ENCODE results near the gene KRT4. TPM values are rescaled to one million over a fixed set of nuclear protein-coding genes. Genes with fewer than 3 reads are reported as not detected.
"Not testable (repeated sequence)": the region's sequence is repeated elsewhere in the genome, so short reads cannot be mapped to it uniquely, and the experiment has no call there.

The KRT4 gene
- total RNA-seq, 1 experiment from 2014 or later: not detected

DNA sequence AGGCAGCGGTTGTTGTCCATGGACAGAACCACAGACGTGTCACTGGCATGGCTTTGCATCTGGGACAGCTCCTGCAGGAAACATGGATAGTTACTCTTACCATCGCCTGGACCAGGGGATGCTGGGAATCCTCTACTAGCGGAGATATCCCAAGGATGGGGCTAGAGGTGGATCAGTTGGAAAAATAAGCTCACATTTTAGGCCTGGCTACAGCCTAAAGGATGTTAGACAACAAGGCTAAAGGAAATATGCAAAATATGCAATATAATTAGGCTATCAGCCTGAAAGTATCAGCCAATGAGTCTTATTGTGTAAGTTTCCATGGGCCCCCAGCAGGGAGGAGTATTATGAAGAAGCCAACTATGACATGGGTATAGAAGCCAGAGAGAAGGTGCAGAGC is 41.7 kb downstream of the KRT4 start:
- DNase-seq (ENCODE audit: low read depth, low spot score): no peak
- in situ Hi-C loops (cut with HindIII; ENCODE audit: low pct_unique_long_range_greater_than_20kb, low sequenced_read_pairs): no loop called here

DNA sequence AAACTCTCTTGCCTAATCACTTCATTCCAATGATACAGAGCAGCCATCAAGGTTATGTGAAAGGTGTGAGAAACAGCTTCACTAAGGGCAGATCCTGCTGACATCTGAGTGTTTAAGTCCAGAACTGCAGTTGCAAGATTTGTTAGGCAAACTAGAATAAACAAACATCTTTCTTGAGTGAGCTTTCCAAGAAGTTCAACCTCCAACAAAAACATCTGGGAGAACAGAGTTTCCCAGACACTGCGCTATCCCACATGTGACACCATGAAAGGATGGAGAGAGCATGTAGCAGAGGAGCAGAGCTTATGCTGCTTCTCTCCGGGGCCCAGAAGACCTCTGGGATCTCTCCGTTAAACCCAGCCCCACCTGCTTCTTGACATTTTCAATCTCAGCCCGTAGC is 42.4 kb downstream of the KRT4 start:
- in situ Hi-C loops (cut with HindIII; ENCODE audit: low pct_unique_long_range_greater_than_20kb, low sequenced_read_pairs): no loop called here
- DNase-seq (ENCODE audit: low read depth, low spot score): no peak

DNA sequence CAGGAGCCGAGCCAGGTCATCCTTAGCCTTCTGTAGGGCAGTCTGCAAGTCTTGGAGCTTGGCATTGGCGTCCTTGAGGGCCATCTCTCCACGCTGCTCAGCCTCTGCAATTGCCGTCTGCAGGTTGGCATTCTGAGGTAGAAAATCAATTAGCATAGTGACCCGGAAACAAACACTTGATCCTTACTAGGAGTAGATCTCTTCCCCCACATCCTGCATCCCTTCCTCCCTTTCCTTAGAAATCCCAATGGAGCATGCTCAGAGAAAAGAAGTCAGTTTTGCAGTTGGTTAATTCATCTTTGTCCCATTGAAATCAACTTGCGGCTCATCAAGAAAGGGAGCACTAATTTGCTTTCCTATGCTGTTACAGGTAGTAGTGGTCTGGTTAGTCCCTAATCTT is 42.8 kb downstream of the KRT4 start:
- in situ Hi-C loops (cut with HindIII; ENCODE audit: low pct_unique_long_range_greater_than_20kb, low sequenced_read_pairs): no loop called here
- DNase-seq (ENCODE audit: low read depth, low spot score): no peak

GRCh38 chr12:52769946-52770345 is 44.0 kb downstream of the KRT4 start:
- in situ Hi-C loops (cut with HindIII; ENCODE audit: low pct_unique_long_range_greater_than_20kb, low sequenced_read_pairs): no loop called here
- DNase-seq (ENCODE audit: low read depth, low spot score): no peak

- in situ Hi-C loops (cut with HindIII; ENCODE audit: low pct_unique_long_range_greater_than_20kb, low sequenced_read_pairs): no loop called here
- DNase-seq (ENCODE audit: low read depth, low spot score): no peak
Measured at GRCh38 chr12:52769354-52769753, 44.6 kb downstream of the KRT4 start.

DNA sequence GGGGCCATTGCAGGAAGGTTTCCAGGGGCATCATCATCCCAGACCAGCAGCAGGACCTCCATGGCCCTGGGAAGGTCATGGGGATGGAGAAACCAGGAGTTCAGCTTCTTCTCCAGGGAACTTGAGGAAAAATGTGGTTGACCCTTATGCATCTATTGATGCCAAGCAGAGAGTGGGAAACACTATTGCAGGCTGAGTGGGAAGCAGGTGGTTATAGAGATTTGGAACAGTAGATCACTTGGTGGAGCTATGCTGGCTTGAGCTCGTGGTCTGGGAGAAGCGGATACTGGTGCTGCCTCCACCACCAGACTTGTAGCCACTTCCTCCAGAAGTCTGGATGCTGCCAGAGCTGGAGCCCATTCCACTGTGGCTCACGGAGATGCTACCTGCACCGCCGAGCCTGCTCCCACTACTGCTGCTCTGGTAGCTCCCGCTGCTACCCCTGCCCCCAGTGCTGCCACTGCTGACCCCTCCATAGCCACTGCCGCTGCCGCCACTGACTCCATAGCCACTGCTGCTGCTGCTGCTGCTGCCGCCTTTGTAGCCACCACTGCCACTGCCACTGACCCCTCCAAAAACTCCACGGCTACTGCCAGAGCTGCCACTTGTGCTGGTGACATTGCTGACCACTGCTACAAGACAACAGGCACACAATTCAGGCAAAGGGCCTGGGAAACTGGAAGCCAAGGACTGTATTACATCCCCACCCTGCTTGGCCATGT is 45.3 kb downstream of the KRT4 start:
- in situ Hi-C loops (cut with HindIII; ENCODE audit: low pct_unique_long_range_greater_than_20kb, low sequenced_read_pairs): no loop called here
- DNase-seq (ENCODE audit: low read depth, low spot score): no peak

DNA sequence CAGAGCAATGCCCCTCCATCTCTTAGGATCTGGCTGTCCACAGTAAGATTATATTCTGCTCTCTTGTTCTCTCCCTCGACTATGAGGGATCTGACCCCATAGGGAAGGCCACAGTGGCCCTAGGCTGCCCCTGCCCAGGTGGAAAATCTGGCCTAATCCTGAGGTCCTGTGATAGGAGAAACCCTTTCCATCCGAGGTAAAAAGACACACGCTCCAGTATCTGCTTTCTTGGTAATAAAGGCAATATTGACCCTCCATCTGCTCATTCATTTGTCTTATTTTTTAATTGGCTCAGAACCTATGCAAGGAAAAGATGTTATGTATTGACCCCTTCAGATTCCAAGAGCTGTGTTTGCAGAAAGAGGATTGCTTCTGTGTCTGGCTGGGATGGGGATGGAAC is 46.5 kb downstream of the KRT4 start:
- in situ Hi-C loops (cut with HindIII; ENCODE audit: low pct_unique_long_range_greater_than_20kb, low sequenced_read_pairs): no loop called here
- DNase-seq (ENCODE audit: low read depth, low spot score): no peak

GRCh38 chr12:52767020-52767379 is 46.9 kb downstream of the KRT4 start:
- no peak for DNase-seq (ENCODE audit: low read depth, low spot score)
- in situ Hi-C loops (cut with HindIII; ENCODE audit: low pct_unique_long_range_greater_than_20kb, low sequenced_read_pairs): no loop called here

DNA sequence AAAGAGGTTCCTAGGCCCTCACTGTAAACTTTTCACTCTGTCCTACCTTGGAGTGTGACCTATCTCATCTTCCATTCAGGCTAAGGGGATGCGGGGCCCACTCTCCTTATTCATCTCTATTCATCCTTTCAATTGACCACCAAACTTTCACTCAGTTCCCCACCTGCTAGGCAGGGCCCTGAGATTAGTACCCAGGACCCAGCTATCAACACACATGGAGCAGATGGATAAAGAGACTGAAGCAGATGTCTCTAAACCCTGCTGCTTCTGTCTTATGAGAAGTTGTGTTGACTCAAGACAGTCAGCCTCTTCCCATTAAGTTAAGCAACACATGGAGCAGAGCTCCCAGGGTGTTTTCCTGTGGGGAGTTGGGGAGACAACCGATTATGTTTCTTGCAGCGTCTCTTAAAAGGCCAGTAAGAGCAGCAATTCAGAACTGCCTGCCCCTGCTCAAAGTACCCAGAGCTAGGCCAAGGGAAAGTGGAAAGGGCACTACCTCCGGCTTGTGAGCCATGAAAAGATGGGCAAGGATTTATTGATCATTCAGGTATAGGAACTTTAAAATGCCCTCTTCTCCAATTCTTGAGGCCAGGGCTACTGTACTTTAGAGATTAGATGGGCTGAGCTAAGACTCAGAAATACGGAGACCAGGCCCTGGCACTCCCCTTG is 47.4 kb downstream of the KRT4 start:
- no peak for DNase-seq (ENCODE audit: low read depth, low spot score)
- in situ Hi-C loops (cut with HindIII; ENCODE audit: low pct_unique_long_range_greater_than_20kb, low sequenced_read_pairs): no loop called here

GRCh38 chr12:52765702-52766101 is 48.2 kb downstream of the KRT4 start:
- in situ Hi-C loops (cut with HindIII; ENCODE audit: low pct_unique_long_range_greater_than_20kb, low sequenced_read_pairs): no loop called here
- DNase-seq (ENCODE audit: low read depth, low spot score): no peak

GRCh38 chr12:52763991-52764390 is 49.9 kb downstream of the KRT4 start:
- in situ Hi-C loops (cut with HindIII; ENCODE audit: low pct_unique_long_range_greater_than_20kb, low sequenced_read_pairs): no loop called here
- no peak for DNase-seq (ENCODE audit: low read depth, low spot score)

GRCh38 chr12:52763036-52763659 is 50.8 kb downstream of the KRT4 start:
- in situ Hi-C loops (cut with HindIII; ENCODE audit: low pct_unique_long_range_greater_than_20kb, low sequenced_read_pairs): no loop called here
- no peak for DNase-seq (ENCODE audit: low read depth, low spot score)

GRCh38 chr12:52761802-52762201 is 52.1 kb downstream of the KRT4 start:
- in situ Hi-C loops (cut with HindIII; ENCODE audit: low pct_unique_long_range_greater_than_20kb, low sequenced_read_pairs): no loop called here

GRCh38 chr12:52761218-52761617 is 52.7 kb downstream of the KRT4 start:
- DNase-seq (ENCODE audit: low read depth, low spot score); in situ Hi-C loops (cut with HindIII; ENCODE audit: low pct_unique_long_range_greater_than_20kb, low sequenced_read_pairs): not testable (repeated sequence)

More at GRCh38 chr12:52761802-52762201, 52.1 kb downstream of the KRT4 start:
- no peak for DNase-seq (ENCODE audit: low read depth, low spot score)

DNA sequence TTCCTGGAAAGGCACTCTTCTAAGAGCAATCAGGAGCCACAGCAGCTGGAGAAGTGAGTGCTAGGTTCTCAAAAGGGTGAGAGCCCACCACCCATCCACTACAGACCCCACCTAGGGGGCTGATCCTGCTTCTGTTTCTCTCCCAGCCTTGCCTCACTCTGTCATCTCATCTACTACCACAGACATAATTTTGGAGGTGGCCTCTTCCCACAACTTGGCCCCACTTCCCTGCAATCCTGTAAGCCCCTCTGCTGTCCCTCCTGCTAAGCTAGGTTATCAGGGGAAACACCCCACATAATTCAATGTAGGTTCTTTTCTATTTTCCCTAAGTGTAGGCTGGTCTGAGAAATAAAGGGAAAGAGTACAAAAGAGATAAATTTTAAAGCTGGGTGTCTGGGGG is 53.3 kb downstream of the KRT4 start:
- DNase-seq (ENCODE audit: low read depth, low spot score): no peak
- in situ Hi-C loops (cut with HindIII; ENCODE audit: low pct_unique_long_range_greater_than_20kb, low sequenced_read_pairs): no loop called here

DNA sequence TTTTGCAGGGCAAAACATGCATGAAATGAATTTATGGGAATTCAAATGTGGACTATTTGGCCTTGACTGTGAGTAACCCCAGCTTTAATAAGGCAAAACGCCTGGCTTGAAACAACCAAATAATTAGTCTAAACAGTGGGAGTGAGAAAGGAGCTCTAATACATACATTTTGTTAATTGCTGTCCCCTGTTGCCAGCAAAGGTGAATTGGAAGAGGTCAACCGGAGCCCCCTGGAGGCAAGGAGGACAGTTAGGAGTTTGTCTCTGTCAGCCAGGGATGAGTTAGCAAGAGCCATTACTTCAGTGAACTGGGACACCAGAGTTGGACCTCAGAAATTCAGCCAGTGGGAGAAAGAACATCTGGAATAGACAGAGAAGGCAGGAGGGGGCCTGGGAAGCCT is 54.2 kb downstream of the KRT4 start:
- in situ Hi-C loops (cut with HindIII; ENCODE audit: low pct_unique_long_range_greater_than_20kb, low sequenced_read_pairs): no loop called here
- DNase-seq (ENCODE audit: low read depth, low spot score): no peak

GRCh38 chr12:52759218-52759617 is 54.7 kb downstream of the KRT4 start:
- no peak for DNase-seq (ENCODE audit: low read depth, low spot score)
- in situ Hi-C loops (cut with HindIII; ENCODE audit: low pct_unique_long_range_greater_than_20kb, low sequenced_read_pairs): no loop called here

DNA sequence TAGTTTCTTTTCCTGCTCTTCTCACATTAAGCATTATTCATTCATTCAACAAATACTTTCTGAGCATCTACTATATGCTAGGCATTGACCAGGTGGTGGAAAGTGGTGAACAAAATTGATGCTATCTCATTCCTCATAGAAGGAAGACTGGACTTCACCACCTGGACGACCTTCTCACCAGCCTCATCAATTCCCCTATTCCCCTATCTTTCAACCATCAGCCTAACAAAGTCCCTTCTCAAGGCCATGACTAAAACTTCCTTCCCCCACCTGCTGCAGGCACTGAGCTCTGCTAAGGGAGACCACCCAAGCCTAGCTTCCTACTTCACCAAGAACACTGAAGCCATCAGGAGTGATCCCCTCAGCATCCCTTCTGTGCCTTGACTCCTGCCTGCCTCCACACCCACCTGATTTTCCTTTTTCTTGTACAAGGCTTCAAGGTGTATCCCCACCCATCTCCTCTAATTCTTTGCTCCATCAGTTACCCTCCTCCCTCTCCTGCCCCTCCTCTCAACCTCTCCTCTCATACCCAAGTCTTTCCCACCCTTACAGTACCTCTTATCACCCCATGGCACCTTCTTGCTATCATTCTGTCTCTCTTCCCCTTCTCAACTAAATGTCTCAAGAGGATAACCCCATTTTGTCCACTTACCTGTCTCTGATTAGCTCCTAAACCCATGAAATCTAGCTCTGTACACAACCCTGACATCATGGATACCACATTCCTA is 56.3 kb downstream of the KRT4 start:
- no peak for DNase-seq (ENCODE audit: low read depth, low spot score)
- in situ Hi-C loops (cut with HindIII; ENCODE audit: low pct_unique_long_range_greater_than_20kb, low sequenced_read_pairs): no loop called here
